Aorta (tissue), 5 donors: ENCODE data around the gene ANO4. TPM values are rescaled to one million over a fixed set of nuclear protein-coding genes. Genes with fewer than 3 reads are reported as not detected.
A peak's percentile ranks its signal among the peaks of the same experiment; 100 is the strongest.

ENCODE experiments used
- ATAC-seq: fragments of 200-7000 bp; cut with Tn5 transposase; one replicate; pipeline ENCODE4 v1.9.1; 2022; ENCODE audit warnings: moderate library complexity; ENCODE audit not compliant: low FRiP score
- DNase-seq, 2 donors: peaks; one replicate each; pipeline ENCODE4 v3.0.0-alpha.2; 2020
- H3K27ac ChIP-seq, 2 donors: one replicate each; pipeline ENCODE4 v1.5.1; 2013; ENCODE audit warnings: low read length in 2 of 2, mild to moderate bottlenecking in 2 of 2, moderate library complexity in 2 of 2, control low read depth in 1 of 2, inconsistent platforms in 1 of 2, low read depth in 1 of 2
- H3K27me3 ChIP-seq, 2 donors: one replicate each; pipeline ENCODE4 v1.6.1; 2013; ENCODE audit warnings: control low read depth in 1 of 2, low read length in 1 of 2, mild to moderate bottlenecking in 1 of 2, moderate library complexity in 1 of 2; ENCODE audit not compliant: insufficient read depth in 2 of 2, control insufficient read depth in 1 of 2
- H3K36me3 ChIP-seq, 2 donors: one replicate each; pipeline ENCODE4 v1.6.1; 2013; ENCODE audit warnings: control low read depth in 1 of 2, low read length in 1 of 2, mild to moderate bottlenecking in 1 of 2; ENCODE audit not compliant: insufficient read depth in 2 of 2, control insufficient read depth in 1 of 2
- H3K4me1 ChIP-seq, 2 donors: one replicate each; pipeline ENCODE4 v1.6.1; 2013; ENCODE audit warnings: low read length in 2 of 2, control low read depth in 1 of 2, mild to moderate bottlenecking in 1 of 2, moderate library complexity in 1 of 2; ENCODE audit not compliant: insufficient read depth in 2 of 2, control insufficient read depth in 1 of 2
- H3K4me3 ChIP-seq, 2 donors: one replicate each; pipeline ENCODE4 v1.5.1; 2013; ENCODE audit warnings: low read length in 2 of 2, control low read depth in 1 of 2, mild to moderate bottlenecking in 1 of 2
- H3K9me3 ChIP-seq: one replicate; pipeline ENCODE4 v1.6.1; 2013; ENCODE audit warnings: mild to moderate bottlenecking, low read length; ENCODE audit not compliant: control insufficient read depth
- WGBS, 2 donors: extraction: QIAGEN DNeasy Blood & Tissue Kit; methylation state at CpG; one replicate each; pipeline ENCODE4 v1.1.7; 2013; 5-methylcytosine and 5-hydroxymethylcytosine counted together
- intact Hi-C, 2 donors: fragments of 100-400 bp; cut with DNase I; formaldehyde crosslinking; loops; one replicate each; pipeline versions ENCODE4 v1.14.2 to v1.15.0; 2022
- polyA plus RNA-seq, 2 donors: library from polyadenylated mRNA; stranded (reverse); fragments of 200-250 nt; gene quantifications; one replicate each; pipeline ENCODE4 v1.2.3, GENCODE V29; 2013
- total RNA-seq, 2 donors: library from RNA; stranded (reverse); fragmentation: NEBNext Ultra II Directional; extraction: Animal tissue kit (Norgen Biotek cat#: 25700); gene quantifications; one replicate each; pipeline ENCODE4 v1.2.1, GENCODE V29; 2021
- donor health status: healthy with polysubstance abuse.
- donor health status: Bipolar disorder and iron deficiency.
- donor health status: DM: no; HTN: no; CAD: no.
- donor health status: DM: no; HTN: no; CAD: no.
- donor health status: DM: yes; HTN: yes; CAD: no.

Gene ANO4
- total and polyA plus RNA-seq, 4 donors = 0.32 to 0.42 TPM; not detected in 2

DNA sequence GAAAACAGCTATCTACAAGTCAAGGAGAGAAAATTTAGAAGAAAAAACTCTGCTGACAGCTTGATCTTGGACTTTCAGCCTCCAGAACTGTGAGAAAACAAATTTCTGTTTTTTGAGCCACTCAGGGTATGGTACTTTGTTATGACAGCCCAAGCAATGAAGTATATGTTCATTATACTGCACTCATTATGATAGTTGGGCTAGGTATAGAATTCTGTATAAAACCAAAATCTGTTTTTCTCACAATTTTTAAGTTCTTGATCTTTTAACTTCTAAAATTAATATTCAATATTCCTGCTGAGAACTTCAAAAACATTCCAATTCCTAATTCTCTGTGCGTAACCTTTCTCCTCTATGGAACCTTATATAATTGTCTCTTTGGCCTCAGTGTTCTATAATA is 214.7 kb downstream of the ANO4 start:
- H3K27me3 ChIP-seq = no peaks in the 10 kb centered on the region
- H3K4me1 ChIP-seq = no peaks in the 10 kb centered on the region
- 84 to 87% methylated on average over 1 of the region's 1 CpG for WGBS, 2 donors
- H3K36me3 ChIP-seq = no peaks in the 10 kb centered on the region
- peaks cover 2% of the 10 kb centered on the region for H3K9me3 ChIP-seq
- H3K27ac ChIP-seq = no peak overlapping the region
- intact Hi-C loops = no loop called here
- H3K4me3 ChIP-seq = no peak overlapping the region
- ATAC-seq (no peak), DNase-seq (no peak)

DNA sequence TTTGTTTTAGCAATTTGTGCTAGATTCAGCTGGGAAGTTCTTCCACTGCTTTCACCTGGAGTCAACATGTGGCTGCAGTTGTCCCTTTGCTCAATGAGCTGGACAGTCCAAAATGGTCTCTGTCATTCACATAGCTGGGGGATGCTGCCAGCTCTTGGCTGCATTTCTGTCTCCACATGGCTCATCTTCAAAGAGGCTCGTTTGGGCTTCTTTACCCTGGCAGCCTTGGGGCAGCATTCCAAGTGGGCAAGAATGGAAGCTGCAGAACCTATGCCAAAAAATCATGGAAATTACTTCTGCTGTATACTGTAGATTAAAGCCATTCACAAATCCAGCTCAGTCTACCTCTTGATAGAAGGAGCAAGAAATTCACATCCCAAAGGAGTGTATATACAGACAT is 216.3 kb downstream of the ANO4 start:
- Histone ChIP-seq H3K4me3 (no peak overlapping the region), H3K27me3 (no peaks in the 10 kb centered on the region), H3K9me3 (peaks cover 2% of the 10 kb centered on the region), H3K36me3 (no peaks in the 10 kb centered on the region), H3K27ac (no peak overlapping the region), H3K4me1 (peaks cover 0 to 1% of the 10 kb centered on the region in 2 donors)
- DNase-seq = no peak
- intact Hi-C loops = no loop called here
- WGBS, 2 donors = 0 to 9% methylated on average over 1 of the region's 1 CpG
- no peak for ATAC-seq

DNA sequence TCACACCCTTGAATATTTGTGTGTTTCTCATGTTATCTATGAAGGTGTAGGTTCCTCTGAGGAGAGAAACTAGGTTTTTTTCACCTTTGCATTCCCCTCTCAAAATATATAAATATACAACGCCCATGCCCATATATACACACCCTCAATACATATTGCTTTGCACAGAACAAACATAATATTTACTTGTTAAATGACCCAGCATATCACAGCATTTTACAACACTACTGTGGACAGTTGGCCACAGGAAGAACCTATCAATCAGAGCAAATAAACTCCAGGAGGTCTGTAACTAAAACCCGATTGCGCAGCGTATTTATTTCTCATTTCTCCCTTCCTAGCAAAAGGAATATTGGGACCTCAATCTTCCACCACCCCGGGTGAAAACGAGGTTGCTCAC is 219.4 kb downstream of the ANO4 start:
- 67 to 75% methylated on average over 6 of the region's 6 CpGs for WGBS, 2 donors
- no peak overlapping the region for H3K27ac ChIP-seq
- DNase-seq = no peak
- peaks cover 2% of the 10 kb centered on the region for H3K9me3 ChIP-seq
- H3K36me3 ChIP-seq = no peaks in the 10 kb centered on the region
- intact Hi-C loops = no loop called here
- no peaks in the 10 kb centered on the region for H3K27me3 ChIP-seq
- peaks cover 0 to 1% of the 10 kb centered on the region in 2 donors for H3K4me1 ChIP-seq
- ATAC-seq = no peak
- H3K4me3 ChIP-seq = no peak overlapping the region

DNA sequence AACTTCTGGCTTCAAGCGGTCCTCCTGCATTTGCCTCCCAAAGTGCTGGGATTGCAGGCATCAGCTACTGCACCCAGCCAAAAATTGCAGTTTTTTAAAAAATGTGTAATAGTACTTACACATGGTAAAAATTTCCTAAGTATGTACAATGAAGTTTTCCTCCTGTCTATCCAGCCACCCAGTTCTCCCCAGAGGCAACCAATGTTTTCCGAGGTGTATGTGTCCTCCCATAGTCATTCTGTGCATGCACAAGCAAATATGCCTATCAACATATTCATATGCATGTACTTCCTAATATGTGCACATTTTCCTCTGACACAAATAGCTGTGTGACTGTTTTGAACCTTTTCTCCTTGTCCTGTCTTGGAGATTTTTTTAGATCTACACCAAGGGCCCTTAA is 220.5 kb downstream of the ANO4 start:
- no peak overlapping the region for H3K4me3 ChIP-seq
- peaks cover 0 to 1% of the 10 kb centered on the region in 2 donors for H3K4me1 ChIP-seq
- H3K9me3 ChIP-seq = peaks cover 2% of the 10 kb centered on the region
- DNase-seq = no peak
- intact Hi-C loops = loop anchor here in 1 of 2 donors (5.0 kb wide), 1 partner anchor 53 kb away; no protein-coding TSS in a partner anchor
- no peaks in the 10 kb centered on the region for H3K36me3 ChIP-seq
- WGBS, 2 donors = 88 to 89% methylated on average over 2 of the region's 2 CpGs
- H3K27me3 ChIP-seq = no peaks in the 10 kb centered on the region
- H3K27ac ChIP-seq = no peak overlapping the region
- ATAC-seq = no peak

DNA sequence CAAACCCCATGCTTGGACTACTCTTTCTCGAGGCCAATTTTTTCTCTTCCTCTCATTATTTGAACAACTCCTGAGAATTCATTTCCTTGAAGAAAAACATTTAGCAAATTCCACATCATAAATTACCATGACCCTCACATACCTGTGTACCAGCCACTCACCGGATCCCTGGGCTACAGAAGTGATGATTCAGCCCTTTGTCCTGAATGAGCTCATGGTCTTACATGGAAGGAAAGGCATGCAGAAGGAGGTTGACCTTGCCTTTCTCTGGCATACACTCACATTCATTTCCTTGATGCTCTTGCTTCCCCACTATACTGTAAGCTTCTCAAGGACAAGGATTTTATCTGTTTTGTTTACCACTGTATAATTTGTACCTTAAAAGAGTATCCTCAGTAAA is 224.0 kb downstream of the ANO4 start:
- ATAC-seq (no peak), DNase-seq (no peak)
- Histone ChIP-seq H3K4me1 (peaks cover 0 to 1% of the 10 kb centered on the region in 2 donors), H3K27ac (no peak overlapping the region), H3K4me3 (no peak overlapping the region), H3K36me3 (no peaks in the 10 kb centered on the region), H3K9me3 (no peaks in the 10 kb centered on the region), H3K27me3 (no peaks in the 10 kb centered on the region)
- WGBS, 2 donors = 23% methylated on average over 2 of the region's 2 CpGs
- intact Hi-C loops = loop anchor here in 1 of 2 donors (5.0 kb wide), 1 partner anchor 56 kb away; no protein-coding TSS in a partner anchor

DNA sequence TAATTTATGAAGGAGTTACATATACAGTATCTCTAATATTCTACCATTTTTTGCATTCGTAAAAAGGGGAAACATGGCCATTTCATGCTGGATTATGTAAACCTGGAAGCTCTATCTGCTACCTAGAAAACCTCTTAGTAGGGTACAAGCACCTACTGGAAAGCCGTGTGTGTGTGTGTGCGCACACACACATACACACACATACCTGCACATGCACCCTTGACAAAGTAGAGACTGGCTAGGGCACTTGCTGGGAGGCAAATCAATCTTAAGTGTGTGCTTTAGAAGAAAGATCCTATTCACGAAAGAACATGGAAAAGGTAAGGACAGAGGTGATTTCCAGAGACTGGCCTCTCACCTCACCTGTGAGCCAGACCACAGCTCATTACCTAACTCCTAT is 224.6 kb downstream of the ANO4 start:
- intact Hi-C loops = loop anchor here in 1 of 2 donors (5.0 kb wide), 1 partner anchor 57 kb away; no protein-coding TSS in a partner anchor
- 94% methylated on average over 4 of the region's 4 CpGs for WGBS, 2 donors
- H3K4me1 ChIP-seq = peaks cover 0 to 1% of the 10 kb centered on the region in 2 donors
- DNase-seq (no peak), ATAC-seq (no peak)
- H3K9me3 ChIP-seq = no peaks in the 10 kb centered on the region
- no peaks in the 10 kb centered on the region for H3K27me3 ChIP-seq
- H3K36me3 ChIP-seq = no peaks in the 10 kb centered on the region
- no peak overlapping the region for H3K27ac ChIP-seq
- no peak overlapping the region for H3K4me3 ChIP-seq

DNA sequence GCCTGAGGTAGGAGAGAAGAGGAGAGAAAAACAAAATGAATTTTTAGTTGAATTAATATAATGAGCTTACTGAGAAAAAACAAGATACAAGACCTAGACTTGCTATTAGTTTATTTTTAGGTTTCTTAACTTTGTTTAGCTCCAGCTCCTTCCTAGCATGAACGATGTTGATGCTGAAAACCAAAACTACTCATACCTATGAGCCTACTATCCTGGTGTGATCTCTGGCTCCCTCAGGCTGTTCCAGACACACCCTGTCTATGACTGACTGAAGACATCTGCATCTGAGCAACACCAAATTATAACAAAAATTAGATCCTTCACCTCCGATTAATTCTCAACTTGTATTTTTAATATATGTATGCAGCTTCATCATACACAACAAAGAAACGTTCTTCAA is 225.1 kb downstream of the ANO4 start:
- Histone ChIP-seq H3K4me3 (no peak overlapping the region), H3K36me3 (no peaks in the 10 kb centered on the region), H3K27me3 (no peaks in the 10 kb centered on the region), H3K27ac (no peak overlapping the region), H3K4me1 (peaks cover 0 to 1% of the 10 kb centered on the region in 2 donors), H3K9me3 (no peaks in the 10 kb centered on the region)
- ATAC-seq (no peak), DNase-seq (no peak)
- intact Hi-C loops = loop anchor here (5.0 to 10.0 kb wide), 2 partner anchors 57 to 105 kb away; no protein-coding TSS in a partner anchor
- 93% methylated on average over 3 of the region's 3 CpGs for WGBS, 2 donors

DNA sequence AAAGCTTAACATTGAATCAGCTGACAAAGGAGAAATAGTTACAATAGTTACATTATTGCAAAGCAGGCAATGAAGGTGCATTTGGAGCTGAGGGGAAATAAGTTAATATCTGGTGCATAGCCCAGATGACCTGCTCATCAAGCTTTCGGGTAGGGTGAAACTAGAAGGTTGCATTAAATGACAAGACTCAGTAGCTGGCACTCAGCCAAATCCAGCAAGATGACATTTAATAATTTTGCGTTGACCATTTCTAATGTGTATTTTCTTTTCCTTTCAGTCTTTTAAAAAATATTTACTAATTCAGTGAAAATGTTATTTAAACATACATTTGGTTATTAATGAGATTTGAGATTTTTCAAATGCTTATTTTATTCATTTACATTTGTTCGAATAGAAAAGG is 226.9 kb downstream of the ANO4 start:
- intact Hi-C loops = loop anchor here in 1 of 2 donors (10.0 kb wide), 1 partner anchor 103 kb away; no protein-coding TSS in a partner anchor
- WGBS, 2 donors = 58 to 72% methylated on average over 3 of the region's 3 CpGs
- ATAC-seq (no peak), DNase-seq (no peak)
- H3K27ac ChIP-seq = no peak overlapping the region
- no peaks in the 10 kb centered on the region for H3K9me3 ChIP-seq
- H3K27me3 ChIP-seq = no peaks in the 10 kb centered on the region
- H3K4me3 ChIP-seq = no peak overlapping the region
- no peaks in the 10 kb centered on the region for H3K4me1 ChIP-seq
- no peaks in the 10 kb centered on the region for H3K36me3 ChIP-seq

DNA sequence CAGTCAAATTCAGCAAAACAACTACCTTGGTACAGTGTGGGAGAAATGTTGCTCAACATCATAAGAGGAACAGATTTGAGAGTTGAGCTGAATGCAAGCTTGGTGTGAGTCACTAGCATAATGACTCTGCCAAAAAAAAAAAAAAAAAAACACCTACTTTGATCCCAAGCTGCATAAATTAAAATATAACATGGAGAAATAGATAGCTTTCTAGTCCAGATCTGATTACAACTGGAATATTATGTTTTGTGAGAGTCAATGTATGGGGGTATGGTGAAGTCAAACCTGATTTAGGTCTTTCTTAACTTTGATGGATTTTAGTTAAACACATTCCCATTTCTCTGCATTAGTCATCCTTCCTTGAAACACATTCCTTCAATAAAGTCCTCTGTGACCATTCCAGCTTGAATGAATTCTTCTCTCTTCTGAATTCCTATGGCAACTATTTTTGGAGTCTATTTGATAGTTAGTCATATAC is 227.4 kb downstream of the ANO4 start:
- intact Hi-C loops = loop anchor here in 1 of 2 donors (1.0 to 10.0 kb wide), 2 partner anchors 55 to 103 kb away; no protein-coding TSS in a partner anchor
- H3K4me1 ChIP-seq = no peaks in the 10 kb centered on the region
- H3K4me3 ChIP-seq = no peak overlapping the region
- no peaks in the 10 kb centered on the region for H3K9me3 ChIP-seq
- H3K27me3 ChIP-seq = no peaks in the 10 kb centered on the region
- ATAC-seq = peak; percentile 75
- DNase-seq = no peak
- H3K36me3 ChIP-seq = no peaks in the 10 kb centered on the region
- H3K27ac ChIP-seq = no peak overlapping the region
